K562 (cell line): ENCODE results near the gene SLC34A3. TPM values are rescaled to one million over a fixed set of nuclear protein-coding genes. Genes with fewer than 3 reads are reported as not detected.

Source experiments
- ELK1 ChIP-seq: sonication (generic); formaldehyde crosslinking; IDR thresholded peaks from 2 replicates; pipeline ENCODE4 v1.8.1; 2022; ENCODE audit warnings: missing genetic modification reagents
- EP300 ChIP-seq: IDR thresholded peaks from 2 replicates; pipeline ENCODE4 v1.6.1; 2012; ENCODE audit warnings: low read length, improper control_type of control experiment
- HIVEP1 ChIP-seq: fragments of 250-450 bp; sonication (Bioruptor Pico); IDR thresholded peaks from 2 replicates; pipeline ENCODE4 v1.4.0; 2020; ENCODE audit warnings: mild to moderate bottlenecking
- L3MBTL2 ChIP-seq: fragments of 450-650 bp; IDR thresholded peaks from 2 replicates; pipeline ENCODE4 v1.6.1; 2016; ENCODE audit warnings: mild to moderate bottlenecking, moderate library complexity
- NR2C1 ChIP-seq, 2 experiments: fragments of 450-650 bp; IDR thresholded peaks; 2 replicates each; pipeline ENCODE4 v1.6.1; 2017; ENCODE audit warnings: mild to moderate bottlenecking in 2 of 2, antibody characterized with exemption in 1 of 2, inconsistent platforms in 1 of 2, missing compliant biosample characterization in 1 of 2, missing genetic modification characterization in 1 of 2
- RBM25 ChIP-seq: fragments of 200-400 bp; formaldehyde crosslinking; IDR thresholded peaks from 2 replicates; pipeline ENCODE4 v1.6.1; 2018; ENCODE audit warnings: low read length, low read depth, moderate library complexity; ENCODE audit not compliant: severe bottlenecking
- ZBTB5 ChIP-seq: fragments of 450-650 bp; IDR thresholded peaks from 2 replicates; pipeline ENCODE4 v1.6.1; 2017; ENCODE audit warnings: antibody characterized with exemption
- ZNF217 ChIP-seq: sonication (generic); formaldehyde crosslinking; IDR thresholded peaks from 2 replicates; pipeline ENCODE4 v1.8.0; 2022; ENCODE audit warnings: mild to moderate bottlenecking, missing genetic modification reagents
- ZNF511 ChIP-seq: sonication (generic); formaldehyde crosslinking; IDR thresholded peaks from 2 replicates; pipeline ENCODE4 v1.8.0; 2022; ENCODE audit warnings: mild to moderate bottlenecking, missing genetic modification reagents
- polyA plus RNA-seq, 8 experiments: library from polyadenylated mRNA; depleted of rRNA in 4 of 8; stranded (reverse) in 5 of 8; unstranded in 3 of 8; fragments of >200 nt; fragmentation: Nextera tagmentation in 2 of 8; fragmentation: Illumina TruSeq in 1 of 8; extraction: Ambion mirVana in 2 of 8; extraction: Trizol in 1 of 8; gene quantifications; 2 replicates each; pipeline versions ENCODE4 v1.2.1 to v1.2.3, GENCODE V29; 2011 to 2014; ENCODE audit warnings: inconsistent platforms in 1 of 8, missing spikeins in 1 of 8
- total RNA-seq, 7 experiments: library from RNA; depleted of rRNA in 6 of 7; stranded (reverse); fragments of >200 nt in 6 of 7; fragmentation: Illumina TruSeq in 2 of 7; extraction: Trizol in 2 of 7; gene quantifications; 2 replicates each; pipeline versions ENCODE4 v1.2.1 to v1.2.3, GENCODE V29; 2011 to 2021; ENCODE audit warnings: low replicate concordance in 1 of 7
- TF ChIP-seq, protein P1 (sequence below), 3 experiments: fragments of 200-800 bp in 1 of 3; fragments of 250-450 bp in 1 of 3; fragments of 450-650 bp in 1 of 3; sonication (Bioruptor Pico) in 1 of 3; sonication (Bioruptor generic) in 1 of 3; formaldehyde crosslinking in 1 of 3; IDR thresholded peaks; 2 replicates each; pipeline versions ENCODE4 v1.6.1 to v1.8.0; 2016 to 2022; ENCODE audit warnings: mild to moderate bottlenecking in 2 of 3, missing genetic modification characterization in 2 of 3, missing compliant biosample characterization in 1 of 3, moderate library complexity in 1 of 3

Gene SLC34A3
- total and polyA plus RNA-seq, 9 of the 15 experiments (the other 6 are each of a cell fraction or from before 2014, with no cell fraction given) = not detected

- TF ChIP-seq ZNF511 (CRISPR knock-in tag) = no peak
- no peak for TF ChIP-seq ELK1 (CRISPR knock-in tag)
- TF ChIP-seq, protein P1, sequence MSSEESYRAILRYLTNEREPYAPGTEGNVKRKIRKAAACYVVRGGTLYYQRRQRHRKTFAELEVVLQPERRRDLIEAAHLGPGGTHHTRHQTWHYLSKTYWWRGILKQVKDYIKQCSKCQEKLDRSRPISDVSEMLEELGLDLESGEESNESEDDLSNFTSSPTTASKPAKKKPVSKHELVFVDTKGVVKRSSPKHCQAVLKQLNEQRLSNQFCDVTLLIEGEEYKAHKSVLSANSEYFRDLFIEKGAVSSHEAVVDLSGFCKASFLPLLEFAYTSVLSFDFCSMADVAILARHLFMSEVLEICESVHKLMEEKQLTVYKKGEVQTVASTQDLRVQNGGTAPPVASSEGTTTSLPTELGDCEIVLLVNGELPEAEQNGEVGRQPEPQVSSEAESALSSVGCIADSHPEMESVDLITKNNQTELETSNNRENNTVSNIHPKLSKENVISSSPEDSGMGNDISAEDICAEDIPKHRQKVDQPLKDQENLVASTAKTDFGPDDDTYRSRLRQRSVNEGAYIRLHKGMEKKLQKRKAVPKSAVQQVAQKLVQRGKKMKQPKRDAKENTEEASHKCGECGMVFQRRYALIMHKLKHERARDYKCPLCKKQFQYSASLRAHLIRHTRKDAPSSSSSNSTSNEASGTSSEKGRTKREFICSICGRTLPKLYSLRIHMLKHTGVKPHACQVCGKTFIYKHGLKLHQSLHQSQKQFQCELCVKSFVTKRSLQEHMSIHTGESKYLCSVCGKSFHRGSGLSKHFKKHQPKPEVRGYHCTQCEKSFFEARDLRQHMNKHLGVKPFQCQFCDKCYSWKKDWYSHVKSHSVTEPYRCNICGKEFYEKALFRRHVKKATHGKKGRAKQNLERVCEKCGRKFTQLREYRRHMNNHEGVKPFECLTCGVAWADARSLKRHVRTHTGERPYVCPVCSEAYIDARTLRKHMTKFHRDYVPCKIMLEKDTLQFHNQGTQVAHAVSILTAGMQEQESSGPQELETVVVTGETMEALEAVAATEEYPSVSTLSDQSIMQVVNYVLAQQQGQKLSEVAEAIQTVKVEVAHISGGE (CRISPR knock-in tag; IDR thresholded peaks at IDR 0.05) = no peak
- no peak for TF ChIP-seq HIVEP1
- TF ChIP-seq EP300 = no peak
- no peak for TF ChIP-seq NR2C1 (IDR thresholded peaks at IDR 0.05)
- TF ChIP-seq NR2C1 (tag; IDR thresholded peaks at IDR 0.05) = no peak
- no peak for TF ChIP-seq ZNF217
- no peak for TF ChIP-seq ZBTB5
- no peak for TF ChIP-seq RBM25
- TF ChIP-seq L3MBTL2 = 0 out of 2 replicates have a peak, but pooled peaks have one; percentile 7
Measured at GRCh38 chr9:137278061-137278701, 47.5 kb downstream of the SLC34A3 start (continued).
